HEK293T (cell line): ENCODE results near the gene GPD1L.

ENCODE experiments used
- CTCF ChIA-PET: fragments of 350-600 bp; formaldehyde crosslinking; extraction: SDS; loops from one replicate; lab custom pipeline; 2021; ENCODE audit warnings: antibody characterized with exemption, inconsistent platforms; lab: Yijun Ruan, JAX
- POLR2A ChIA-PET: fragments of 350-600 bp; formaldehyde crosslinking; extraction: SDS; loops from one replicate; lab custom pipeline; 2020; ENCODE audit warnings: antibody characterized with exemption, inconsistent platforms; lab: Yijun Ruan, JAX
- DNase-seq: peaks from one replicate; pipeline ENCODE4 v3.0.0; 2012; ENCODE audit warnings: mixed read lengths; ENCODE audit errors: extremely low spot score
- ARNT ChIP-seq: fragments of 450-650 bp; IDR thresholded peaks from 2 replicates; pipeline ENCODE4 v1.6.1; 2017; ENCODE audit warnings: mild to moderate bottlenecking
- BHLHE40 ChIP-seq: fragments of 450-650 bp; IDR thresholded peaks from 2 replicates; pipeline ENCODE4 v1.6.1; 2016; ENCODE audit warnings: mild to moderate bottlenecking, moderate library complexity, borderline replicate concordance
- CTBP1 ChIP-seq: fragments of 450-650 bp; IDR thresholded peaks from 2 replicates; pipeline ENCODE4 v1.6.1; 2016; ENCODE audit warnings: borderline replicate concordance
- ELF4 ChIP-seq: fragments of 450-650 bp; IDR thresholded peaks from 2 replicates; pipeline ENCODE4 v1.6.1; 2017; ENCODE audit warnings: antibody characterized with exemption
- FOXA1 ChIP-seq: fragments of 450-650 bp; IDR thresholded peaks from 2 replicates; pipeline ENCODE4 v1.6.1; 2016; ENCODE audit warnings: mild to moderate bottlenecking
- FOXK2 ChIP-seq: fragments of 450-650 bp; IDR thresholded peaks from 2 replicates; pipeline ENCODE4 v1.6.1; 2016; ENCODE audit warnings: mild to moderate bottlenecking
- FOXM1 ChIP-seq: fragments of 450-650 bp; IDR thresholded peaks from 2 replicates; pipeline ENCODE4 v1.6.1; 2017; ENCODE audit warnings: mild to moderate bottlenecking, borderline replicate concordance
- HDGF ChIP-seq: fragments of 450-650 bp; IDR thresholded peaks from 2 replicates; pipeline ENCODE4 v1.6.1; 2017; ENCODE audit warnings: antibody characterized with exemption, borderline replicate concordance
- L3MBTL2 ChIP-seq: fragments of 450-650 bp; conservative IDR thresholded peaks from 2 replicates; pipeline ENCODE4 v1.6.1; 2016; ENCODE audit warnings: mild to moderate bottlenecking
- LEF1 ChIP-seq: fragments of 450-650 bp; IDR thresholded peaks from 2 replicates; pipeline ENCODE4 v1.6.1; 2017; ENCODE audit warnings: mild to moderate bottlenecking, borderline replicate concordance
- NFRKB ChIP-seq: fragments of 450-650 bp; IDR thresholded peaks from 2 replicates; pipeline ENCODE4 v1.6.1; 2016; ENCODE audit warnings: mild to moderate bottlenecking, moderate library complexity
- PKNOX1 ChIP-seq: fragments of 450-650 bp; IDR thresholded peaks from 2 replicates; pipeline ENCODE4 v1.6.1; 2016
- SP1 ChIP-seq: fragments of 450-650 bp; IDR thresholded peaks from 2 replicates; pipeline ENCODE4 v1.6.1; 2017
- SUZ12 ChIP-seq: fragments of 450-650 bp; IDR thresholded peaks from 2 replicates; pipeline ENCODE4 v1.6.1; 2016; ENCODE audit warnings: mild to moderate bottlenecking
- TARDBP ChIP-seq: fragments of 450-650 bp; IDR thresholded peaks from 2 replicates; pipeline ENCODE4 v1.6.1; 2016
- ZNF384 ChIP-seq: fragments of 450-650 bp; IDR thresholded peaks from 2 replicates; pipeline ENCODE4 v1.6.1; 2016

Gene GPD1L

GRCh38 chr3:32089476-32089875 lies 16.9 kb upstream of the GPD1L start:
- CTCF ChIA-PET, result no interaction called here
- POLR2A ChIA-PET, result no interaction called here
- no peak for TF ChIP-seq FOXM1
- no peak for TF ChIP-seq FOXA1
- TF ChIP-seq NFRKB, result no peak
- no peak for TF ChIP-seq ARNT
- no peak for TF ChIP-seq CTBP1

GRCh38 chr3:32093204-32093603 lies 13.2 kb upstream of the GPD1L start:
- DNase-seq, result no peak
- ChIA-PET CTCF (interaction anchor here (0.6 kb wide), 1 partner anchor 187 kb away, joined by 3 read pairs; no protein-coding TSS in a partner anchor), POLR2A (no interaction called here)
- TF ChIP-seq CTBP1 (no peak), L3MBTL2 (no peak), HDGF (no peak), FOXM1 (no peak)

More at GRCh38 chr3:32089476-32089875, 16.9 kb upstream of the GPD1L start:
- DNase-seq, result no peak

GRCh38 chr3:32095431-32095830 lies 11.0 kb upstream of the GPD1L start:
- CTCF ChIA-PET, result no interaction called here
- no peak for DNase-seq
- TF ChIP-seq NFRKB (no peak), FOXA1 (no peak), HDGF (no peak), FOXK2 (no peak), ELF4 (no peak), CTBP1 (no peak), BHLHE40 (no peak), SP1 (no peak), ARNT (no peak), FOXM1 (no peak), LEF1 (no peak), PKNOX1 (no peak), ZNF384 (no peak), SUZ12 (no peak), L3MBTL2 (no peak), TARDBP (no peak)
- POLR2A ChIA-PET, result no interaction called here

GRCh38 chr3:32097768-32098167 lies 8.7 kb upstream of the GPD1L start:
- ChIA-PET POLR2A (no interaction called here), CTCF (no interaction called here)
- no peak for DNase-seq
- TF ChIP-seq BHLHE40 (no peak), HDGF (no peak), TARDBP (no peak), SP1 (no peak), LEF1 (no peak), FOXA1 (no peak), NFRKB (no peak), FOXM1 (no peak), ARNT (no peak), L3MBTL2 (no peak), FOXK2 (no peak)

- POLR2A ChIA-PET, result no interaction called here
- TF ChIP-seq SP1 (no peak), NFRKB (no peak), FOXM1 (no peak), LEF1 (no peak), SUZ12 (no peak), ARNT (no peak), CTBP1 (no peak), HDGF (no peak), PKNOX1 (no peak), ZNF384 (no peak)
- no peak for DNase-seq
- CTCF ChIA-PET, result no interaction called here
Measured at GRCh38 chr3:32098528-32098927, 7.9 kb upstream of the GPD1L start.

GRCh38 chr3:32100465-32100864 lies 6.0 kb upstream of the GPD1L start:
- no peak for TF ChIP-seq ZNF384
- TF ChIP-seq SP1, result no peak
- TF ChIP-seq NFRKB, result no peak
- TF ChIP-seq ARNT, result no peak
- TF ChIP-seq L3MBTL2, result no peak
- no peak for TF ChIP-seq LEF1
- no peak for TF ChIP-seq FOXM1
- TF ChIP-seq HDGF, result no peak
- no peak for TF ChIP-seq BHLHE40
- no peak for TF ChIP-seq ELF4
- no peak for TF ChIP-seq FOXK2
- no peak for TF ChIP-seq TARDBP
- no peak for TF ChIP-seq CTBP1
- TF ChIP-seq PKNOX1, result no peak
- no peak for DNase-seq
- ChIA-PET CTCF (no interaction called here), POLR2A (no interaction called here)

- DNase-seq, result no peak
- CTCF ChIA-PET, result no interaction called here
Measured at GRCh38 chr3:32102289-32102688, 4.1 kb upstream of the GPD1L start.

More at GRCh38 chr3:32102289-32102688, 4.1 kb upstream of the GPD1L start:
- POLR2A ChIA-PET, result no interaction called here
- TF ChIP-seq ARNT (no peak), FOXA1 (no peak)
